Osteoblast (primary cell): Measurements from ENCODE around the gene DNA2. TPM values are rescaled to one million over a fixed set of nuclear protein-coding genes. Genes with fewer than 3 reads are reported as not detected.

ENCODE experiments used
- DNase-seq: peaks from one replicate; pipeline ENCODE4 v3.0.0; 2011; ENCODE audit warnings: low spot score, mixed read lengths; ENCODE audit not compliant: insufficient read length; ENCODE audit errors: missing footprints
- H2AFZ ChIP-seq: 2 replicates; pipeline ENCODE4 v1.6.0; 2011; ENCODE audit warnings: mild to moderate bottlenecking, low read length
- H3K27ac ChIP-seq: 2 replicates; pipeline ENCODE4 v1.5.1; 2011; ENCODE audit warnings: mild to moderate bottlenecking, low read depth, low read length, moderate library complexity
- H3K27me3 ChIP-seq: 2 replicates; pipeline ENCODE4 v1.6.0; 2012; ENCODE audit warnings: mild to moderate bottlenecking, control low read depth, inconsistent platforms, low read length, moderate library complexity; ENCODE audit not compliant: insufficient read depth
- H3K36me3 ChIP-seq: 2 replicates; pipeline ENCODE4 v1.5.1; 2011; ENCODE audit warnings: mild to moderate bottlenecking, low read length, control low read depth, moderate library complexity; ENCODE audit not compliant: insufficient read depth
- H3K4me1 ChIP-seq: 2 replicates; pipeline ENCODE4 v1.5.1; 2011; ENCODE audit warnings: mild to moderate bottlenecking, low read length, control low read depth, moderate library complexity; ENCODE audit not compliant: insufficient read depth
- H3K4me2 ChIP-seq: 2 replicates; pipeline ENCODE4 v1.6.0; 2011; ENCODE audit warnings: mild to moderate bottlenecking, low read length; ENCODE audit not compliant: insufficient read depth
- H3K4me3 ChIP-seq: fragments of 200-600 bp; sonication (generic); 3 replicates; pipeline ENCODE4 v1.5.1; 2012; ENCODE audit warnings: mild to moderate bottlenecking, low read length, inconsistent platforms; ENCODE audit not compliant: insufficient read depth
- H3K79me2 ChIP-seq: 2 replicates; pipeline ENCODE4 v1.6.0; 2012; ENCODE audit warnings: mild to moderate bottlenecking, low read length, control low read depth, inconsistent platforms; ENCODE audit not compliant: insufficient read depth
- H3K9me3 ChIP-seq: 2 replicates; pipeline ENCODE4 v1.5.1; 2011; ENCODE audit warnings: low read depth, low read length, control low read depth
- H4K20me1 ChIP-seq: 2 replicates; pipeline ENCODE4 v1.6.0; 2012; ENCODE audit warnings: mild to moderate bottlenecking, low read length, control low read depth; ENCODE audit not compliant: insufficient read depth
- CTCF ChIP-seq: IDR thresholded peaks from 2 replicates; pipeline ENCODE4 v1.5.1; 2011; ENCODE audit warnings: mild to moderate bottlenecking, low read depth, low read length, moderate library complexity; ENCODE audit errors: extremely low read depth
- small RNA-seq: library from RNA; depleted of rRNA; stranded (forward); fragments of <200 nt; gene quantifications from one replicate; pipeline ENCODE3, GENCODE V24; 2012
- total RNA-seq: library from RNA; depleted of rRNA; stranded (reverse); fragments of >200 nt; gene quantifications from 2 replicates; pipeline ENCODE4 v1.2.3, GENCODE V29; 2012

The DNA2 gene
- total RNA-seq, 1 donor = 5.4 TPM

- Histone ChIP-seq H3K4me1 (no peaks in the 10 kb centered on the region), H3K27ac (no peak overlapping the region), H3K4me3 (no peak overlapping the region), H3K27me3 (no peaks in the 10 kb centered on the region), H3K4me2 (no peak overlapping the region), H4K20me1 (no peaks in the 10 kb centered on the region), H2AFZ (no peak overlapping the region), H3K79me2 (no peaks in the 10 kb centered on the region), H3K9me3 (no peaks in the 10 kb centered on the region), H3K36me3 (peaks cover 41% of the 10 kb centered on the region)
- TF ChIP-seq CTCF = no peak
- DNase-seq = no peak
Observed at GRCh38 chr10:68365611-68366010, 106.2 kb downstream of the DNA2 start.

GRCh38 chr10:68364101-68364886, 107.5 kb downstream of the DNA2 start:
- Histone ChIP-seq H4K20me1 (no peaks in the 10 kb centered on the region), H3K4me2 (no peak overlapping the region), H3K4me3 (no peak overlapping the region), H3K27ac (no peak overlapping the region), H3K9me3 (no peaks in the 10 kb centered on the region), H3K36me3 (peaks cover 35% of the 10 kb centered on the region), H3K4me1 (no peaks in the 10 kb centered on the region), H3K79me2 (no peaks in the 10 kb centered on the region), H3K27me3 (no peaks in the 10 kb centered on the region), H2AFZ (no peak overlapping the region)
- no peak for DNase-seq
- TF ChIP-seq CTCF = no peak

Small RNA genes within 50 kb of the gene (small RNA-seq; reads per million reads assigned to genes)
- gene RF00019 (not detected), gene RNA5SP319 (not detected)

Other genes with a start within 250 kb of the DNA2 start
- gene ATOH7, start 239.9 kb downstream of the DNA2 start, total RNA-seq = under 0.01 TPM in 1 of 2 replicates, not detected in the other
- gene HNRNPH3, start 139.9 kb downstream of the DNA2 start, total RNA-seq = 9.7 and 10.1 TPM in 2 replicates
- gene PBLD, start 139.0 kb downstream of the DNA2 start, total RNA-seq = 13.4 and 14.1 TPM in 2 replicates
- 35.5 and 36.8 TPM in 2 replicates for gene RUFY2, start 64.7 kb downstream of the DNA2 start, total RNA-seq
- 18.6 and 23.9 TPM in 2 replicates for gene SLC25A16, start 55.5 kb upstream of the DNA2 start, total RNA-seq
- 3.8 and 4.0 TPM in 2 replicates for gene TET1, start 88.4 kb upstream of the DNA2 start, total RNA-seq
- 47.4 and 49.2 TPM in 2 replicates for gene CCAR1, start 249.3 kb upstream of the DNA2 start, total RNA-seq